IPS-18c (cell line): ENCODE measurements around the gene EHMT2.
"Not testable (repeated sequence)": the region's sequence is repeated elsewhere in the genome, so short reads cannot be mapped to it uniquely, and the experiment has no call there.

Experiments
- H3K4me3 ChIP-seq: 2 replicates; pipeline ENCODE4 v1.7.0; 2013; ENCODE audit warnings: low read depth, mild to moderate bottlenecking, low read length, moderate library complexity; ENCODE audit not compliant: insufficient read depth
- H3K9me3 ChIP-seq: one replicate; pipeline ENCODE4 v1.6.1; 2013; ENCODE audit warnings: mild to moderate bottlenecking, low read length, moderate library complexity; ENCODE audit not compliant: control insufficient read depth, insufficient read depth

EHMT2 gene

DNA sequence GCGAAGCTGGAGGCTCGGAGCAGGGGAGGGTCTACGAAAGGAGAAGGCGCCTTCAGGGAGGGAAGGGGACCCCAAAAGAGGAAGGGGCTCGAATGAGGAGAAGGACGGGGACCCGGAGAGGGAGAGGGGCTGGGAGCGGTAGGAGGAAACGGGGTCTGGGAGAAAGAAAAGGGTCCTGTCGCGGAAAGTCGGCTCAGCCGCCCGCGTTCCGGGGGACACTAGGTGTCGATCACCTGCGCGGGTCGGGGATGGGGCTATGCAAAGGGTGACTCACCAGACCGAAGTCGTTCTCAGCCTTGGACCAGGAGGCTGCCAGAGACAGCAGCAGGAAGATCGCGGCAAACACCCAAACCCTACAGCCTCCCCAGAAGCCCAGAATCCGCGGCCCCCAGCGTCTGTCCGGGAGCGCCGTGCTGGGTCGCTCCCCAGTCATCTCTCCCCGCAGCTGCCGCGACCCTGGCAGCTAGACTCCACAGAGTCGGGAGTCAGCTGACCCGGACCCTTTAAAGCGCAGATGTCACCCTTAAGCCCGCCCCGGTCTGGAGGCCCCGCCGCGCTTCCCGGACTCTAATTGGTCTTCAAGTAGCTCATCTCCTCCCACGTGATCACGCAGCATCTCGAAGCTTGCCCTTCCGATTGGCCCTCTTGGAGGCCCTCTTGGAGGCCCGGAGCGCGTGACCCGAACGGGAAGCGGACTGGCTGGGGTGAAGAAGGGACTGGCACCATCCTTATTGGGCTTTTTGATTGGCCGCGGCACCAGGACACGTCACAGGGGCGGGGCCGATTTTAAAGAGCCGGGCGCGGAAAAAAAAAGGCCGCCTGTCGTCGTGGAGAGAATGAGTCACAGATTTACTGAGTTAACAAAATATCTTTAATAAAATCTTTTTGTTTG, 34.9 kb downstream of the EHMT2 start, which contains the start of gene NEU1:
NEU1 (minus strand) TSS at position 478 of the 892 bp plus-strand sequence; CDS start at position 433, 45 bp downstream.
- Histone ChIP-seq H3K4me3 (peak within 1 kb of the TSS; percentile 82), H3K9me3 (no peaks in the 10 kb centered on the region)

DNA sequence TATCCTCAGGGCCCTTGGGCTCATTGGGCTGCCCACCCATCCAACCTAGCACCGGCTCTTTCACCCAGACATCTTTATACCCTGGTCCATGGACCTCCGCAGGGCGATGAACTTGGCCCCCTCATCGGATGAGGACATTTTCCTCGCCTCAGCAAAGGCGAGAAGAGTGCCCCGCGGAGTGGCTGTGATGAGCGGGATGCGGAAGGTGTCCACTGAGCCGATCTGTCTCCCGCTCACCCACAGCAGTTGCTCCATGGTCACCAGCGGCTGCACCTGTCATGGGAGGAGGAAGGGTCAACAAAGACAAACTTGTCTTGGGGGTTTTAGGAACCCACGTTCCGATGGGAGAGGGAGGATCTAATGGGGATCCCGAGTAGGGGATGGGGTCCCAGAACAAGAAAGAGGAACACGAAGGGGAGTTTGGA, 35.6 kb downstream of the EHMT2 start:
- peak overlapping the region; percentile 82 for H3K4me3 ChIP-seq
- no peaks in the 10 kb centered on the region for H3K9me3 ChIP-seq

DNA sequence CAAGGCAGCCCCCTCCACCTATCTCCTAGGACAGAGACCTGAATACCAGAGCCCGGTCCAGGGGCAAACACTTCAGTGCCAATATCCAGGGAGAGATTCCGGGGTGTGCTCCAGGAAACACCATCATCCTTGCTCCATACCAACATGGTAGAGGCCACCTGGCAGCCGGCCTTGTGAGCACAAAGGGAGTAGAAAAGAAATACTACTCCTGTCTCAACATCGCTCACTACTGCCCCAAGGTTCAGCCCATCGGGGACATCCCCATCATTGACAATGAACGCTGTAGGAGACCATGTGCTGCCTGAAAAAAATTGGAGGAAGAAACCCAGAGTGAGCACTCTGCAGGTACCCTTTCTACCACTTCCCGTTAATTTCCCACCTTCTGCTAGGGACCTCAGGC, 36.3 kb downstream of the EHMT2 start:
- Histone ChIP-seq H3K4me3 (no peak overlapping the region), H3K9me3 (no peaks in the 10 kb centered on the region)

DNA sequence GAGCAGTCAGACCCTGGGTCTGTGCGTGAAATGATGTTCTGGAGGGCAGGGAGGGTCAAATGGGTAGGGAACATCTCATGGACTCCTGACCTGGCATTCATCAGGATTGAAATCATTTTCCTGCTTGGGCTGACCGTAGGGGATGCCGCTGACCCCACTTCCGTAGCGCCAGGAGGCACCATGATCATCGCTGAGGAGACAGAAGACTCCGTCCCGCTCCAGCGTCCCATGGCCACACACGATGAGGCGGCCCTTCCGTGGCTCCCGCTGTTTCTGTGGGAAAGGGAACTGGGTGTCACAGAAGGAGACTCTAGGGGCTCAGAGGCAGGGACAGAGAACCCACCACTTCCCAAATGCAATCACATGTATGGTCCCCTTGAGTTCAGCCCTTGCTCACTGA, 37.1 kb downstream of the EHMT2 start:
- Histone ChIP-seq H3K9me3 (no peaks in the 10 kb centered on the region), H3K4me3 (no peak overlapping the region)

DNA sequence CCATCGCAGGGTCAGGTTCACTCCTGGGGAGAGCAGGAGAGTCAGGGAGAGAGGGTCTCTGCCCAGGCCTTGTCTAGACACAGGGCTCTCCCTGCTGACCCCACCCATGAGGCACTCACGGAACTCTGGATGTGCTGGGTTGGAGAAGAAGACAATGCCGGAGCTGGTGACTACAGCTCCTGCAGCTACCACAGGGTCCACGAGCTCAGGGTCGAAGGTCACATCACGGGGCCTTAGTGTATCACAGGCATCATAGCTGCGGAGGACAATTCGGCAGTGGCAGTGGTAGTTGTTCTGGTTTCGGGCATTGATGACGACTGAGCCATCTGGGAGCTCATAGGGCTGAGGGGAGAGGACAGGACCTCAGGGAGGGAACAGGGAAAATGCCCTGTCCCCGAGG, 37.6 kb downstream of the EHMT2 start:
- Histone ChIP-seq H3K4me3 (no peak overlapping the region), H3K9me3 (no peaks in the 10 kb centered on the region)

DNA sequence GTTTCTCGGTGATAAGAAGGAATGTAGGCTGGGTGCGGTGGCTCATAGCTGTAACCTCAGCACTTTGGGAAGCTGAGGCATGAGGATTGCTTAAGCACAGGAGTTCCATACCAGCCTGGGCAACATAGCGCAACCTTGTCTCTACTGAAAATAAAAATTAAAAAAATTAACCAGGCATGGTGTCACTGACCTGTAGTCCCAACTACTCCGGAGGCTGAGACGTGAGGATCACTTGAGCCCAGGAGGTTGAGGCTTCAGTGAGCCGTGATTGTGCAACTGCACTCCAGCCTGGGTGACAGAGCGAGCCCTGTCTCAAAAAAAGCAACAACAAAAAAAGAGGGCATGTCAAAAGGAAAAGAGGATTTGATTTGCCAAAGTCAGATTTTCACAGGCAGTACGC, 38.8 kb downstream of the EHMT2 start:
- H3K9me3 ChIP-seq, result no peaks in the 10 kb centered on the region
- no peak overlapping the region for H3K4me3 ChIP-seq

DNA sequence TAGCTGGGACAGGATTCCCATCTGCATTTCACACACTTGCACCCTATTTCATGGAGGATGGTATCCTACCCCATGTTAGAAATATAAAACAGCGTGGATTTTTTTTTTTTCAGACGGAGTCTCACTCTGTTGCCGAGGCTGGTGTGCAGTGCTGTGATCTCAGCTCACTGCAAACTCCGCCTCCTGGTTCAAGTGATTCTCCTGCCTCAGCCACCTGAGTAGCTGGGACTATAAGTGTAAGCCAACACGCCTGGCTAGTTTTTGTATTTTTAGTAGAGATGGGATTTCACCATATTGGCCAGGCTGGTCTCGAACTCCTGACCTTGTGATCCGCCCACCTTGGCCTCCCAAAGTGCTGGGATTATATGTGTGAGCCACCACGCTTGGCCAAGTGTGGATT, 39.7 kb downstream of the EHMT2 start:
- H3K4me3 ChIP-seq, H3K9me3 ChIP-seq: not testable (repeated sequence)

DNA sequence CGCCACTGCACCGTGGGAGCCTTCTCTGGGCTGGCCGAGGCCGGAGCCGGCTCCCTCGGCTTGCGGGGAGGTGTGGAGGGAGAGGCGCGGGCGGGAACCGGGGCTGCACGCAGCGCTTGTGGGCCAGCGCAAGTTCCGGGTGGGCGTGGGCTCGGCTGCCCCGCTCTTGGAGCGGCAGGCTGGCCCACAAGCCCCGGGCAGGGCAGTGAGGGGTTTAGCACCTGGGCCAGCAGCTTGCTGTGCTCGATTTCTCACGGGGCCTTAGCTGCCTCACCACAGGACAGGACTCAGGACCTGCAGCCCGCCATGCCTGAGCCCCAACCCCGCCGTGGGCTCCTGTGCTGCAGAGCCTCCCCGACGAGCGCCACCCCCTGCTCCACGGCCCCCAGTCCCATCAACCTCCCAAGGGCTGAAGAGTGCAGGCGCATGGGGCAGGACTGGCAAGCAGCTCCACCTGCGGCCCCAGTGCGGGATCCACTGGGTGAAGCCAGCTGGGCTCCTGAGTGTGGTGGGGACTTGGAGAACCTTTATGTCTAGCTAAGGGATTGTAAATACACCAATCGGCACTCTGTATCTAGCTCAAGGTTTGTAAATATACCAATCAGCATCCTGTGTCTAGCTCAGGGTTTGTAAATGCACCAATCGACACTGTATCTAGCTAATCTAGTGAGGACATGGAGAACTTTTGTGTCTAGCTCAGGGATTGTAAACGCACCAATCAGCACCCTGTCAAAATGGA, 45.3 kb downstream of the EHMT2 start:
- H3K4me3 ChIP-seq, H3K9me3 ChIP-seq: not testable (repeated sequence)

DNA sequence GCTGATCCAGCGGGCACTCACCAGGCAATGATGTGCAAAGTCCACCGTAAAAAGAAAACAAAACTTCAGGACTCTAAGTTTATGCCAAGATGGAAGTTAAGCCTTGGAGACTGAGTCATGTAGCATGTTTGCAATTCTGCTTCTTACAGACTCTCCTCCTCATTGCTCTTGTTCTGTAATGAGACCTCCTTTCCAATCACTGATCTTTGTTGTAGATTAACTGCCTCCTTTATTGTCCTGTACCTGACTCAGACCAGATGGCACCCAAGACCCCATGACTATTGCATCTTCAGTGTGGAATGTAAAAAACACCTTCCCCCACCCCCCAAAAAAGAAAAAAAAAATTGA, 46.0 kb downstream of the EHMT2 start:
- Histone ChIP-seq H3K9me3 (peaks cover 2% of the 10 kb centered on the region), H3K4me3 (no peak overlapping the region)

DNA sequence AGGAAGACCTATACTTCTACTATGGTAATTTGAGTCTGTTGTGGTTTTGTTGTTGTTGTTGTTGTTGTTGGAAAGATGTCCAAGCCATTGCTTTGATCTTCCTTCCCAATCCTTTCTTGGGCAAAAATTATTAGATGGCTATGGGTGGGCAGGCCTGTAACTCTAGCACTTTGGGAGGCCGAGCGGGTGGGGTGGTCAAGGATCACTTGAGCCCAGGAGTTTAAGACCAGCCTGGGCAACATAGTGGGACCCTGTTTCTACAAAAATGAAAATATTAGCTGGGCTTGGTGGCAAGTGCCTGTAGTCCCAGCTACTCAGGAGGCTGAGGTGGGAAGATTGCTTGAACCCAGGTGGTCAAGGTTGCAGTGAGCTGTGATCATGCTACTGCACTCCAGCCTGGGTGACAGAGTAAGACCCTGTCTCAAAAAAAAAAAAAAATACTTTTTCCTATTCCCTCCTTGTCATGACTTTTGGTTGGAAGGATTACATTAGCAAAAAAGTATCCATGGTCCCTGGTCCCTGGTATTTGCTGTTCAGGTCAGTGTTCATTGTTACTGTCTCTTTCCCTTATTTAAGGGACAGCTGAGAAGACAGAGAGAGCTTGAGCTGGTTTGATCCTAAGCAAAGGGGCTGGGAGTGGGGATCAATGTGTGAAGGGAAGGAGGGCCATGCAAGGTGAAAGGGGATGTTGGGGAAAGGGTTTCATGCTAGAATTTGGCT, 46.6 kb downstream of the EHMT2 start:
- no peak overlapping the region for H3K4me3 ChIP-seq
- peaks cover 2% of the 10 kb centered on the region for H3K9me3 ChIP-seq

DNA sequence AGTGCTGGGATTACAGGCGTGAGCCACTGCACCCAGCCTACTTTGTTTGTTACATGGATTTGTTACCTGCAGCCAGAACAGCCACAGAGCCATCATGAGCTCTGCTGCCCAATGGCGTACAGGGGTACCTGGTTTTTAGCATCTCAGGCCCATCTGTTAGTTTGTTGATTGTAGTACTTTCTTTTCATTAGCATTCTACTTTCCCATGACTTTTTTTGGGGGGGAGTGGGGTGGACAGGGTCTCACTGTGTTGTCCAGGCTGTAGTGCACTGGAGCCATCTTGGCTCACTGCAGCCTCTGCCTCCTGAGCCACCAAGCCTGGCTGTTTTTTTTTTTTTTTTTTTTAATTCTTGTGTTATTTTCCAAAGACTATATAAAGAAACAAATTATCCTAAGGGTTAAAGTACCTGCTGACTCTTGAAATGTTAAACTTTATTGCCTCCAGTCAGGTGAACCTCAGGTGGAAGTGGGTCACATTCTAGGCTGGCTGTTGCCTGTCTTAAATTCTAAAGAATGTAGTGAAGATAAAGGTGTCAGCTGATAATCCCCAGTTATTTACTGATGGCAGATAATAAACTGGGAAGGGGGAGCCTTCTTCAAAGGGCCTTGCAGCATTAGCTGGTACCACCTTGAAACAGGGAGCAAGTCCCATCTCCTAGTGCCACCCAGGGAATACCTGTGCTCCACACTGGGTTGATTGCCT, 50.1 kb downstream of the EHMT2 start:
- Histone ChIP-seq H3K4me3 (no peak overlapping the region), H3K9me3 (peaks cover 5% of the 10 kb centered on the region)

DNA sequence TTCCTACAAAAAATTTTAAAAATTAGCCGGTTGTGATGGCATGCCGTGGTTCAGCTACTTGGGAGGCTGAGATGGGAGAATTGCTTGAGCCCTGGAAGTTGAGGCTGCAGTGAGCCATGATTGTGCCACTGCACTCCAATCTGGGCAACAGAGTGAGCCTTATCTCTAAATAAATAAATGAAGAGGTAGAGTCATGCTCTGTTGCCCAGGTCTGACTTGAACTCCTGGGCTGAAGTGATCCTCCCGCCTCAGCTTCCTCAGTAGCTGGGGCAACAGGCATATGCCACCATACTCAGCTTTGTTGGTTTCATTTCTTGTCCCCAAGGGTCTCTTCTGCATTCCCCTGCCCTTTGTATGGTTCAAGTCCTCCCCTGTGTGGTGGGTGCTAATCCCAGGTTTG, 53.0 kb downstream of the EHMT2 start:
- Histone ChIP-seq H3K4me3 (no peak overlapping the region), H3K9me3 (peaks cover 5% of the 10 kb centered on the region)

DNA sequence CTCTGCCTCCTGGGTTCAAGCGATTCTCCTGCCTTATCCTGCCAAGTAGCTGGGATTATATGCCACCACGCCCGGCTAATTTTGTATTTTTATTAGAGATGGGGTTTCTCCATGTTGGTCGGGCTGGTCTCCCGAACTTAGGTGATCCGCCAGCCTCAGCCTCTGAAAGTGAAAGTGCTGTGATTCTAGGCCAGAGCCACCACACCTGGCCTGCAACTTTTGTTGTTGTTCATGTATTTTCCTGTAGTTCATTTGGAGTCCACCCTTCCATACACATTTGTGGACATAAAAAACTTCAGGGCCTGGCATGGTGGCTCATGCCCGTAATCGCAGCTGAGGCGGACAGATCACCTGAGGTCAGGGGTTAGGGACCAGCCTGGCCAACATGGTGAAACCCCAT, 55.4 kb downstream of the EHMT2 start:
- H3K9me3 ChIP-seq, result peaks cover 5% of the 10 kb centered on the region
- H3K4me3 ChIP-seq, result no peak overlapping the region

DNA sequence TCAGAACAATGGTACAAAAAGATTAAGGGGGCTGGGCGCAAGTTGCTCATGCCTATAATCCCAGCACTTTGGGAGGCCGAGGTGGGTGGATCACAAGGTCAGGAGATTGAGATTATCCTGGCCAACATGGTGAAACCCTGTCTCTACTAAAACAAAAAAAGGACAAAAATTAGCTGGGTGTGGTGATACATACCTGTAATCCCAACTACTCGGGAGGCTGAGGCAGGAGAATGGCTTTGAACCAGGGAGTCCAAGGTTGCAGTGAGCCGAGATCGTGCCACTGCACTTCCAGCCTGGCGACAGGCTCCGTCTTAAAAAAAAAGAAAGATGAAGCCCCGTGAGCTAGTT, 57.7 kb downstream of the EHMT2 start:
- H3K9me3 ChIP-seq, H3K4me3 ChIP-seq: not testable (repeated sequence)

DNA sequence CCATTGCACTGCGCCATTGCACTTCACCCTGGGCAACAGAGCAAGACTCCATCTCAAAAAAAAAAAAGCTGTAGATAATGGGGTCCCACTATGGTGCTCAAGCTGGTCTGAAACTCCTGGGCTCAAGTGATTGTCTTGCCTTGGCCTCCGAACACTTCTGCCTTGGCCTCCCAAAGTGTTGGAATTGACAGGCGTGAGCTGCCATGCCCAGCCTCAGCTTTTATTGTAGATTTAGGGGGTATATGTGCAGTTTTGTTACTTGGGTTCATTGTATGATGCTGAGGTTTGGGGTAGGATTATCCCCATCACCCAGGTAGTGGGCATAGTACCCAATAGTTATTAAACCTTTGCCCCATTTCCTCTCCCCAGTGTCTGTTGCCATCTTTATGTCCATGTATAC, 58.5 kb downstream of the EHMT2 start:
- H3K4me3 ChIP-seq, result peak overlapping the region; percentile 2; the same call in 1 of the 2 replicates
- peaks cover 4% of the 10 kb centered on the region for H3K9me3 ChIP-seq

DNA sequence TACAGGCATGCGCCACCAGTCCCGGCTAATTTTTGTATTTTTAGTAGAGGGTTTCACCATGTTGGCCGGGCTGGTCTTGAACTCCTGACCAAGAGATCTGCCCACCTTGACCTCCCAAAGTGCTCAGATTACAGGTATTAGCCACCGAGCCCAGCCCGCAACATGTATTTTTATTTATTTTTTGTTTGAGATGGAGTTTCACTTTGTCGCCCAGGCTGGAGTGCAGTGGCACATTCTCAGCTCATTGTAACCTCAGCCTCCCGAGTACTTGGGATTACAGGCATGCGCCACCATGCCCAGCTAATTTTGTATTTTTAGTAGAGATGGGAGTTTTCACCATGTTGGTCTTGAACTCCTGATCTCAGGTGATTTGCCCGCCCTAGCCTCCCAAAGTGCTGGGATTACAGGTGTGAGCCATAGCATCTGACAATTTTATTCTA, 59.4 kb downstream of the EHMT2 start:
- peak overlapping the region; percentile 99; the same call in 1 of the 2 replicates for H3K4me3 ChIP-seq

More for the DNA sequence above, 59.4 kb downstream of the EHMT2 start:
- H3K9me3 ChIP-seq, result not testable (repeated sequence)
